ENCODE measurements around the gene GALR2. TPM values are rescaled to one million over a fixed set of nuclear protein-coding genes. Genes with fewer than 3 reads are reported as not detected.

GALR2 gene
- total RNA-seq, 1 donor from 2014 or later: 0.17 TPM

DNA sequence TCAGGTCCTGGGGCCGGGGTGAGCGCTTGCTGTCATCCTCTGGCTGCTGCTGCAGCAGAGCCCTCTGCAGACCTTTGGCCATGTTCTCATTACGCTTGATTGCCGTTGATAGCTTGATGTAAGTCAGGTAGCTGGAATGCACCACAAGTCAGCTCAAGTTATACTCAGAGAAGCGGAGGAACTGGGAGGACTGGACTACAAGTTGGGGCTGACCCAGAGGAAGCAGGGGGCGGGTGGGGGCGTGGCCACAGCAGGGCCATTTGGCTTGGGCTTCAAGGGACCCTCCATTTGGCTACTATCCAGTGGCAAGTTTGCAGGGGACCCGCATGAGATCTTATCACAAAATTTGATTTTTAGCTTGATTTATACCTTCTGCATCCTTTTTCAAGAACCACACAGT lies 28.5 kb upstream of the GALR2 start:
- TF ChIP-seq, protein P1, sequence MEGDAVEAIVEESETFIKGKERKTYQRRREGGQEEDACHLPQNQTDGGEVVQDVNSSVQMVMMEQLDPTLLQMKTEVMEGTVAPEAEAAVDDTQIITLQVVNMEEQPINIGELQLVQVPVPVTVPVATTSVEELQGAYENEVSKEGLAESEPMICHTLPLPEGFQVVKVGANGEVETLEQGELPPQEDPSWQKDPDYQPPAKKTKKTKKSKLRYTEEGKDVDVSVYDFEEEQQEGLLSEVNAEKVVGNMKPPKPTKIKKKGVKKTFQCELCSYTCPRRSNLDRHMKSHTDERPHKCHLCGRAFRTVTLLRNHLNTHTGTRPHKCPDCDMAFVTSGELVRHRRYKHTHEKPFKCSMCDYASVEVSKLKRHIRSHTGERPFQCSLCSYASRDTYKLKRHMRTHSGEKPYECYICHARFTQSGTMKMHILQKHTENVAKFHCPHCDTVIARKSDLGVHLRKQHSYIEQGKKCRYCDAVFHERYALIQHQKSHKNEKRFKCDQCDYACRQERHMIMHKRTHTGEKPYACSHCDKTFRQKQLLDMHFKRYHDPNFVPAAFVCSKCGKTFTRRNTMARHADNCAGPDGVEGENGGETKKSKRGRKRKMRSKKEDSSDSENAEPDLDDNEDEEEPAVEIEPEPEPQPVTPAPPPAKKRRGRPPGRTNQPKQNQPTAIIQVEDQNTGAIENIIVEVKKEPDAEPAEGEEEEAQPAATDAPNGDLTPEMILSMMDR (conservative IDR thresholded peaks at IDR 0.05; ENCODE audit: low read depth, low read length): no peak
- no peak for DNase-seq (ENCODE audit: low read depth)
- H3K4me3 ChIP-seq (ENCODE audit: low read depth, low read length): no peak overlapping the region

DNA sequence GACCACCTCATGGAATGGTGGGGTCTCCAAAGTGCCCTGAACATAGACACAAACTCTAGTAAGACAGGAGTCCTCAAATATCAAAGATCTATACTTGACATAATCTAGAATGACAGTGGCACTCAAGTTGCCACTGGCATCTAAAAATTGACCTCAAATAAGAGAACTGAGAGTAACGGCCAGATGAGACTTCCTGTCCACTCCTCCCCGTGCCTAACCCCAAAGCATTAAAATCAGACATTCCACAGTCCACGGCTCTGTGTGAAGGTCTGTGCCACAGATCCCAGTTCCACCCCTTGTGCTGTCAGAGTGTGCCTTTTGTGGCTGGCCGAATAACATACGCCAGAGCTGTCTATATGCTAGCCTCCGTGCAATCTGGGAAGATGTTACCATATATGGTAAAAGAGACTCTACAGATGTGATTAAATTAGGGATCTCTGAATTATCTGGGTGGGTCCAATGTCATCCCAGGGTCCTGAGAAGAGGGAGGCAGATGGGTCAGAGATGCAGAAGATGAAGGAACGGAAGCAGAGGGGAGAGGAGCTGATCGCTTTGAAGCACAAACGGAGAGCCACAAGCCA lies 26.5 kb upstream of the GALR2 start:
- H3K4me3 ChIP-seq (ENCODE audit: low read depth, low read length): no peak overlapping the region
- TF ChIP-seq, protein P1 (conservative IDR thresholded peaks at IDR 0.05; ENCODE audit: low read depth, low read length): no peak
- DNase-seq (ENCODE audit: low read depth): no peak

DNA sequence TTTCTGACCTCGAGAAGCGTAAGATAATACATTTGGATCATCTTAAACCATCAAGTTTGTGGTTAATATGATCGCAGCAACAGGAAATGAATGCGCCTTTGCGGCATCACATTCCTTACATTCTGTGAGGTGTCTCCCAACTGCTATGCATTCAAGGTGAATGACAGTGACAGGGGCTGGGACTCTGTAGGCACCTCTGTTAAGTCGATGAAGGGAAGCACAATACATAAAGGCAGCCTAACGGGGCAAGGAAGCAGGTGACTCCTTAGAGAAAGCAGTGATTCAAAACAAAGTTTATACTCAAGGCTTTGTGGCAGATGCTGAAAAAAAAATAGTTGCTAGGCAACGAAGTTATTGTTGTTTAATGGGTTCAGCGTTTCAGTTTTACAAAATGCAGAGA lies 25.9 kb upstream of the GALR2 start:
- DNase-seq (ENCODE audit: low read depth): no peak
- TF ChIP-seq, protein P1 (conservative IDR thresholded peaks at IDR 0.05; ENCODE audit: low read depth, low read length): no peak
- no peak overlapping the region for H3K4me3 ChIP-seq (ENCODE audit: low read depth, low read length)

DNA sequence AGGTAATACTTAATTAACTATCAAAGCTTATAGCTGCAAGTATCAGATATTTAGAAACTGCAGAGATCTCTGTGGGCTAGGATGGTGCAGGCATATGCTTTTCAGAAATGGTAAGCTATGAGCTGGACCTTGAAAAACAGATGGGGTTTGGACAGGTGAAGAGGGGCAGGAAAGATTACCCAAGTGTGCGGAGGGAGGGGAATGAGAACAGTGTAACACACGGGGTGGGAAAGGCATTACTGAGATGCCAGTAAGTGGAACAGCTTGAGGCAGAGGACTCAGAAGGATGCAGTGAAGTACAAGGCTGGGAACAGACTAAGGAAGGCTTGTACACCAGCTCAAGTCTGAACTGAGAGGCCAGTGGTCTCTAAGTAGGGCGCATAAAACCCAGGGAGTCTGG lies 25.3 kb upstream of the GALR2 start:
- H3K4me3 ChIP-seq (ENCODE audit: low read depth, low read length): no peak overlapping the region
- DNase-seq (ENCODE audit: low read depth): no peak
- TF ChIP-seq, protein P1 (conservative IDR thresholded peaks at IDR 0.05; ENCODE audit: low read depth, low read length): no peak

DNA sequence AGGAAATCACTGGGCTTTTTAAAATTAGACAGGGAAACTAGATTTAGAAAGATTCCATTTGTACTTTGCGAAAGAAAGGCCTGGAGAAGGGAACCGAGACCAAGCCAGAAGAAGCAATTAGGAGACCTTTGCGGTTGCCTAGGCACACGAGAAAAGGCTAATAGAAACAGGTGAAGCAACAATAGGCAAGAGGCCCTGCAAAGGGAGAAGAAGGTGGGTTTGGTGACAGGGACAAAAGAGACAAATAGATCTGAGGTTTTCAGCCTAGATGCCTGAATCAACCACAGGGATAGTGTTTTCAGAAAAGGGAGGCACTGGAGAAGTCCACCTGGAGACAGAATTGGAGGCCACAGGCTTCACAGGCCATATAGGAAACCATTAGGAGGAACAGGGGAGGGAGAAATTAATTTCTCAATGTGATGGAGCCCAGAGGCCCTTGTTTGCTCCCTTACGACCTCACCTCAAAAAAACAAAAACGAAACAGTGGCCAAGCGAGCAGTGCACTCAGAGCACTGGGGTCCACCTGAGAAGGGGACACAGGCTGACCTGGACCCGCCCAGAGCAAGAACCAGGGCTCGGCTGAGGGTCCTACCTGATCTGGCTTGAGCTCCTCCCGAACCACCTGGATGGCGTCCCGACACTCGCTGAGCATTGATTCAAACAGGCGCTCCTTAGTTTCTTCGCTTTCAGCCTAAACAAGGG lies 24.6 kb upstream of the GALR2 start:
- H3K4me3 ChIP-seq (ENCODE audit: low read depth, low read length): no peak overlapping the region
- DNase-seq (ENCODE audit: low read depth): no peak
- TF ChIP-seq, protein P1 (conservative IDR thresholded peaks at IDR 0.05; ENCODE audit: low read depth, low read length): no peak

DNA sequence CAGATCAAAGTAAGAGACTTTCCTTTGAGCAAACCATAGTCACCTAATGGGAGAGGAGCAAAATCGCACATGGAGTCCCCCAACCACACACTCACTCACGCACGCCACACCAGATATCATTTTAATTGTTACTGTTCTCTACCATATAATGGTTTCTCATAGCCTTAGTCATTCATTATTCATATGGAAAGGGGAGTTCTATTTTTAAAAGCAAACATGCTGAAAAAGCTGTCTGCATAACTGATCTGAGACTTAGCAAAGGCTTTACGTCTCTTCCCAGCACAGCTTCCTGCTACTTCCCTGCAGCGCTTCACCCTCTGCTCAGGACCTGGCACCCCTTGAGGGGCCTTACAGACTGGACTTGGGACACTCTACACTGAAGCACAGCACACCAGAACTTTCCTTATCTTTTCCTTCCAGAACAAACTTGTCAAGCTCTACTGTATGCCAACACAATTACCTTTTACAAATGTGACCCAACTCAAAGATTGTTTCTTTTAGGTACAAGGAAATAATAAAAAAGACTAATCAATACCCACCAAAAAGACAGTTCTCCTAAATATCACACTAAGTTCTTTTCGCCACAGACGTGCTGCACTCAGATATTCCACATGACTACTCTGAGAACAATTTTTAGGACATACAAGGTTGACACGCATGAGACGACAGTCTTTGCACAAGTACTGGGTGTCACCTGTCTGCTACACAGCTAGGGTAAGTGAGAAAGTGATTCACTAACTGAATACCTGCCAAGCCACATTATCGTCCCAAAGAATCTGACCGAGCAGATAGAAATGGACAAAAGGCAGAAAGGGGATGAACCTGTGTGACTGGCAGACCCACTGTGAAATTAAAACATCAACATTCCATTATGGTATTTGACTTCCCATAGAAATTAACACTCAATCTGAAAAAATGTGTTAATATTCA lies 23.8 kb upstream of the GALR2 start:
- H3K4me3 ChIP-seq (ENCODE audit: low read depth, low read length): no peak overlapping the region
- peak; percentile 75 for DNase-seq (ENCODE audit: low read depth)
- TF ChIP-seq, protein P1 (conservative IDR thresholded peaks at IDR 0.05; ENCODE audit: low read depth, low read length): no peak

All from epithelial cell of proximal tubule (primary cell).